ENCODE data around the gene MMP7. TPM values are rescaled to one million over a fixed set of nuclear protein-coding genes. Genes with fewer than 3 reads are reported as not detected.

MMP7 gene
- polyA plus RNA-seq, 1 donor (not counting 4 experiments of a cell fraction or from before 2014, with no cell fraction given): 0.81 TPM

DNA sequence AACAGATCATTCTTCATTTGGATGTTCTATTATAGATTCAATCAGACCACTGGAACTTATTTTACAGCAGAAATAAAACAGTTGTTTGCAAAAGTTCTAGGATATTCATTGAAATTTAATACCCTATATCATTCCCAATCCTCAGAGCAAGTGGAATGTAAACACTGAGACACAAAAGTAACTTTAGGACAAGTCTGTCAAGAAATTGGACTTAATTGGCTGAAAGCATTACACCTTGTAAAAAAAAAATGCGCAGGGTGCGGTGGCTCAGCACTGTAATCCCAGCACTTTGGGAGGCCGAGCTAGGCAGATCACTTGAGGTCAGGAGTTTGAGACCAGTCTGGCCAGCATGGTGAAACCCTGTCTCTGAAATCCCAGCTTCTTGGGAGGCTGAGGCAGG, 48.1 kb downstream of the MMP7 start:
- no peak overlapping the region for H3K9ac ChIP-seq (ENCODE audit: control insufficient read depth, extremely low read depth, insufficient read depth, low read length)

GRCh38 chr11:102479733-102480132, 50.8 kb downstream of the MMP7 start:
- Histone ChIP-seq H3K9me3 (ENCODE audit: control insufficient read depth, low read depth, low read length) (no peaks in the 10 kb centered on the region), H3K4me3 (ENCODE audit: control insufficient read depth in 2 of 3, extremely low read depth in 1 of 3, insufficient read depth in 2 of 3, low read depth in 1 of 3, low read length in 3 of 3) (no peak overlapping the region), H2AFZ (ENCODE audit: control insufficient read depth, low read length) (no peak overlapping the region), H3K27ac (ENCODE audit: control insufficient read depth, insufficient read depth, low read length) (no peak overlapping the region), H3K36me3 (ENCODE audit: control insufficient read depth in 2 of 2, extremely low read depth in 1 of 2, insufficient read depth in 2 of 2, low read length in 2 of 2) (no peaks in the 10 kb centered on the region), H3K4me1 (ENCODE audit: control insufficient read depth, extremely low read depth, insufficient read depth, low read length) (peaks cover 11% of the 10 kb centered on the region), H3K79me2 (ENCODE audit: control insufficient read depth, insufficient read depth, low read length) (no peaks in the 10 kb centered on the region), H3K9me1 (ENCODE audit: control insufficient read depth, extremely low read depth, insufficient read depth, low read length) (no peaks in the 10 kb centered on the region), H3K9ac (ENCODE audit: control insufficient read depth, extremely low read depth, insufficient read depth, low read length) (no peak overlapping the region), H3K27me3 (ENCODE audit: control insufficient read depth, extremely low read depth, insufficient read depth, low read length) (no peaks in the 10 kb centered on the region), H3K4me2 (ENCODE audit: control insufficient read depth, extremely low read depth, insufficient read depth, low read depth, low read length) (no peak overlapping the region), H4K20me1 (ENCODE audit: control insufficient read depth, extremely low read depth, insufficient read depth, low read length) (no peaks in the 10 kb centered on the region)
- DNase-seq (ENCODE audit: low read depth, low spot score): no peak
- FAIRE-seq: no peak
- dilution Hi-C loops (cut with MboI; ENCODE audit: extremely low pct_ligation_motif_present, low sequenced_read_pairs): no loop called here
- TF ChIP-seq EZH2 (IDR thresholded peaks at IDR 0.05; ENCODE audit: low read length): no peak
- TF ChIP-seq CTCF (optimal IDR thresholded peaks at IDR 0.05 in 1 of 3, IDR thresholded peaks at IDR 0.05 in 1 of 3, conservative IDR thresholded peaks at IDR 0.05 in 1 of 3; ENCODE audit: extremely low read depth in 1 of 3, insufficient read depth in 2 of 3, low read length in 3 of 3): no peak

More for the DNA sequence above, 48.1 kb downstream of the MMP7 start:
- Histone ChIP-seq H3K27me3 (ENCODE audit: control insufficient read depth, extremely low read depth, insufficient read depth, low read length) (no peaks in the 10 kb centered on the region), H3K4me1 (ENCODE audit: control insufficient read depth, extremely low read depth, insufficient read depth, low read length) (no peaks in the 10 kb centered on the region), H2AFZ (ENCODE audit: control insufficient read depth, low read length) (no peak overlapping the region), H4K20me1 (ENCODE audit: control insufficient read depth, extremely low read depth, insufficient read depth, low read length) (no peaks in the 10 kb centered on the region), H3K79me2 (ENCODE audit: control insufficient read depth, insufficient read depth, low read length) (no peaks in the 10 kb centered on the region), H3K4me2 (ENCODE audit: control insufficient read depth, extremely low read depth, insufficient read depth, low read depth, low read length) (no peak overlapping the region), H3K9me3 (ENCODE audit: control insufficient read depth, low read depth, low read length) (no peaks in the 10 kb centered on the region), H3K9me1 (ENCODE audit: control insufficient read depth, extremely low read depth, insufficient read depth, low read length) (no peaks in the 10 kb centered on the region), H3K27ac (ENCODE audit: control insufficient read depth, insufficient read depth, low read length) (no peak overlapping the region), H3K36me3 (ENCODE audit: control insufficient read depth in 2 of 2, extremely low read depth in 1 of 2, insufficient read depth in 2 of 2, low read length in 2 of 2) (no peaks in the 10 kb centered on the region), H3K4me3 (ENCODE audit: control insufficient read depth in 2 of 3, extremely low read depth in 1 of 3, insufficient read depth in 2 of 3, low read depth in 1 of 3, low read length in 3 of 3) (no peak overlapping the region)
- TF ChIP-seq CTCF (optimal IDR thresholded peaks at IDR 0.05 in 1 of 3, IDR thresholded peaks at IDR 0.05 in 1 of 3, conservative IDR thresholded peaks at IDR 0.05 in 1 of 3; ENCODE audit: extremely low read depth in 1 of 3, insufficient read depth in 2 of 3, low read length in 3 of 3): no peak
- TF ChIP-seq EZH2 (IDR thresholded peaks at IDR 0.05; ENCODE audit: low read length): no peak
- DNase-seq (ENCODE audit: low read depth, low spot score) (no peak), FAIRE-seq (no peak)
- dilution Hi-C loops (cut with MboI; ENCODE audit: extremely low pct_ligation_motif_present, low sequenced_read_pairs): no loop called here

Data from keratinocyte (primary cell).